ENCODE results near the gene MMS19. TPM values are rescaled to one million over a fixed set of nuclear protein-coding genes. Genes with fewer than 3 reads are reported as not detected.
A peak's percentile ranks its signal among the peaks of the same experiment; 100 is the strongest.

MMS19 gene
- total RNA-seq, 2 donors from 2014 or later: 46.8 to 108 TPM

- no peaks in the 10 kb centered on the region for H3K27me3 ChIP-seq (replicated peaks; ENCODE audit: insufficient read depth)
- H3K27ac ChIP-seq: peak overlapping the region; percentile 37 to 41
- H3K9me3 ChIP-seq: no peaks in the 10 kb centered on the region
- H3K4me3 ChIP-seq: no peak overlapping the region
- peaks cover 5 to 28% of the 10 kb centered on the region in 2 donors for H3K4me1 ChIP-seq (ENCODE audit: control insufficient read depth in 1 of 2, low read depth in 2 of 2)
- H3K36me3 ChIP-seq: peaks cover 48% of the 10 kb centered on the region
- no peak for TF ChIP-seq CTCF (IDR thresholded peaks at IDR 0.05)
- DNase-seq (ENCODE audit: low spot score): no peak
- no peak for ATAC-seq (ENCODE audit: insufficient number of reproducible peaks, low FRiP score, low read depth)
Observed at GRCh38 chr10:97454330-97455036, 43.7 kb downstream of the MMS19 start.

GRCh38 chr10:97452352-97452751 is 45.9 kb downstream of the MMS19 start:
- peaks cover 29% of the 10 kb centered on the region for H3K36me3 ChIP-seq

GRCh38 chr10:97451605-97452004 is 46.6 kb downstream of the MMS19 start:
- H3K27ac ChIP-seq: no peak overlapping the region
- H3K4me3 ChIP-seq: no peak overlapping the region
- no peak for TF ChIP-seq CTCF (IDR thresholded peaks at IDR 0.05)
- no peak for DNase-seq (ENCODE audit: low spot score)
- peaks cover 21% of the 10 kb centered on the region for H3K36me3 ChIP-seq
- ATAC-seq (ENCODE audit: insufficient number of reproducible peaks, low FRiP score, low read depth): no peak
- H3K27me3 ChIP-seq (replicated peaks; ENCODE audit: insufficient read depth): no peaks in the 10 kb centered on the region
- H3K9me3 ChIP-seq: no peaks in the 10 kb centered on the region
- H3K4me1 ChIP-seq (ENCODE audit: control insufficient read depth in 1 of 2, low read depth in 2 of 2): peaks cover 13 to 51% of the 10 kb centered on the region in 2 donors

More at GRCh38 chr10:97452352-97452751, 45.9 kb downstream of the MMS19 start:
- Histone ChIP-seq H3K27me3 (replicated peaks; ENCODE audit: insufficient read depth) (no peaks in the 10 kb centered on the region), H3K4me3 (no peak overlapping the region), H3K9me3 (no peaks in the 10 kb centered on the region), H3K4me1 (ENCODE audit: control insufficient read depth in 1 of 2, low read depth in 2 of 2) (peaks cover 10 to 44% of the 10 kb centered on the region in 2 donors), H3K27ac (no peak overlapping the region)
- TF ChIP-seq CTCF (IDR thresholded peaks at IDR 0.05): no peak
- ATAC-seq (ENCODE audit: insufficient number of reproducible peaks, low FRiP score, low read depth) (no peak), DNase-seq (ENCODE audit: low spot score) (no peak)

- ATAC-seq (ENCODE audit: insufficient number of reproducible peaks, low FRiP score, low read depth) (no peak), DNase-seq (ENCODE audit: low spot score) (no peak)
- no peak for TF ChIP-seq CTCF (IDR thresholded peaks at IDR 0.05)
- peaks cover 16% of the 10 kb centered on the region for H3K36me3 ChIP-seq
- no peaks in the 10 kb centered on the region for H3K9me3 ChIP-seq
- no peak overlapping the region for H3K4me3 ChIP-seq
- no peak overlapping the region for H3K27ac ChIP-seq
- no peaks in the 10 kb centered on the region for H3K27me3 ChIP-seq (replicated peaks; ENCODE audit: insufficient read depth)
- H3K4me1 ChIP-seq (ENCODE audit: control insufficient read depth in 1 of 2, low read depth in 2 of 2): peaks cover 14 to 52% of the 10 kb centered on the region in 2 donors
Observed at GRCh38 chr10:97450828-97451227, 47.4 kb downstream of the MMS19 start.

- H3K27ac ChIP-seq: peak within 1 kb of the TSS; percentile 37 to 53
- H3K4me1 ChIP-seq (ENCODE audit: control insufficient read depth in 1 of 2, low read depth in 2 of 2): peaks cover 17 to 40% of the 10 kb centered on the region in 2 donors
- ATAC-seq (ENCODE audit: insufficient number of reproducible peaks, low FRiP score, low read depth) (peak; percentile 97), DNase-seq (ENCODE audit: low spot score) (peak; percentile 86)
- H3K27me3 ChIP-seq (replicated peaks; ENCODE audit: insufficient read depth): no peaks in the 10 kb centered on the region
- no peaks in the 10 kb centered on the region for H3K36me3 ChIP-seq
- peak; percentile 12 for TF ChIP-seq CTCF (IDR thresholded peaks at IDR 0.05)
- no peaks in the 10 kb centered on the region for H3K9me3 ChIP-seq
- peak within 1 kb of the TSS; percentile 89 for H3K4me3 ChIP-seq
Observed at GRCh38 chr10:97445722-97446639, 52.2 kb downstream of the MMS19 start, which contains the start of the genes EXOSC1 and ZDHHC16. TSS of gene EXOSC1 (minus strand) at chr10:97446006. CDS start at chr10:97445985, 21 bp downstream. TSS of gene ZDHHC16 (plus strand) at chr10:97446175. CDS start at chr10:97451676, 5,501 bp downstream.

All from thoracic aorta (tissue), 2 donors.